Measurements from ENCODE around the gene ZNRF3. TPM values are rescaled to one million over a fixed set of nuclear protein-coding genes. Genes with fewer than 3 reads are reported as not detected.

ZNRF3 gene
- total and polyA plus RNA-seq, 2 donors (not counting 1 experiment from before 2014, with no cell fraction given) = 0.21 to 0.71 TPM

- no peak for TF ChIP-seq EZH2 (IDR thresholded peaks at IDR 0.05; ENCODE audit: borderline replicate concordance, insufficient read depth, low read depth, low read length, poor library complexity, severe bottlenecking)
- no peak for TF ChIP-seq CTCF (IDR thresholded peaks at IDR 0.05)
- Histone ChIP-seq H4K20me1 (ENCODE audit: control insufficient read depth, insufficient read depth, low read length, poor library complexity, severe bottlenecking) (no peaks in the 10 kb centered on the region), H3K9ac (ENCODE audit: low read length) (no peak overlapping the region), H3K27ac (ENCODE audit: low read length in 2 of 2) (no peak overlapping the region), H3K79me2 (ENCODE audit: control insufficient read depth, insufficient read depth, low read length) (no peaks in the 10 kb centered on the region), H3K36me3 (replicated peaks in 1 of 2; ENCODE audit: control extremely low read depth in 1 of 2, control insufficient read depth in 1 of 2, extremely low read depth in 1 of 2, insufficient read depth in 2 of 2, low read length in 1 of 2) (no peaks in the 10 kb centered on the region), H3K4me3 (ENCODE audit: control extremely low read depth in 1 of 5, extremely low read depth in 1 of 5, insufficient read depth in 1 of 5, low read depth in 2 of 5, low read length in 4 of 5) (no peak overlapping the region), H3K4me2 (replicated peaks; ENCODE audit: low read depth, low read length, poor library complexity, severe bottlenecking) (no peak overlapping the region), H3K9me3 (ENCODE audit: control extremely low read depth in 1 of 3, control insufficient read depth in 2 of 3, insufficient read depth in 1 of 3, low read length in 2 of 3) (peaks cover 0 to 3% (median 0%) of the 10 kb centered on the region in 3 donors), H3K4me1 (ENCODE audit: control insufficient read depth in 2 of 2, insufficient read depth in 2 of 2, low read length in 2 of 2) (no peaks in the 10 kb centered on the region), H3K27me3 (replicated peaks in 1 of 4; ENCODE audit: control extremely low read depth in 1 of 4, control insufficient read depth in 3 of 4, insufficient read depth in 4 of 4, low read length in 3 of 4) (peaks cover 0 to 4% (median 0%) of the 10 kb centered on the region in 4 experiments), H2AFZ (ENCODE audit: insufficient read depth, low read depth, low read length, poor library complexity, severe bottlenecking) (no peak overlapping the region)
- ChIA-PET POLR2A (no interaction called here), CTCF (no interaction called here)
- intact Hi-C loops (cut with micrococcal nuclease) = no loop called here
- ATAC-seq (ENCODE audit: low read depth) (no peak), DNase-seq (no peak)
- Mint-ChIP-seq H3K27me3 (peaks cover 17% of the 10 kb centered on the region), H3K27ac (no peak overlapping the region), H3K9me3 (ENCODE audit: insufficient read depth) (no peaks in the 10 kb centered on the region), H3K4me1 (no peaks in the 10 kb centered on the region), H3K4me3 (no peak overlapping the region)
- WGBS (ENCODE audit: insufficient coverage) = 100% methylated on average over 2 of the region's 5 CpGs
Measured at GRCh38 chr22:29000641-29001040, 117.3 kb downstream of the ZNRF3 start.

- H2AFZ ChIP-seq (ENCODE audit: insufficient read depth, low read depth, low read length, poor library complexity, severe bottlenecking) = no peak overlapping the region
- Mint-ChIP-seq H3K4me1 (no peaks in the 10 kb centered on the region), H3K4me3 (no peak overlapping the region), H3K27me3 (peaks cover 26% of the 10 kb centered on the region), H3K27ac (no peak overlapping the region), H3K9me3 (ENCODE audit: insufficient read depth) (no peaks in the 10 kb centered on the region)
- CTCF ChIA-PET = no interaction called here
- H3K27ac ChIP-seq (ENCODE audit: low read length in 2 of 2) = no peak overlapping the region
- no peak overlapping the region for H3K9ac ChIP-seq (ENCODE audit: low read length)
- intact Hi-C loops (cut with micrococcal nuclease) = no loop called here
- H3K9me3 ChIP-seq (ENCODE audit: control extremely low read depth in 1 of 3, control insufficient read depth in 2 of 3, insufficient read depth in 1 of 3, low read length in 2 of 3) = peaks cover 0 to 3% (median 0%) of the 10 kb centered on the region in 3 donors
- no peaks in the 10 kb centered on the region for H3K79me2 ChIP-seq (ENCODE audit: control insufficient read depth, insufficient read depth, low read length)
- ATAC-seq (ENCODE audit: low read depth) = no peak
- WGBS (ENCODE audit: insufficient coverage) = 100% methylated on average over 3 of the region's 4 CpGs
- TF ChIP-seq EZH2 (IDR thresholded peaks at IDR 0.05; ENCODE audit: borderline replicate concordance, insufficient read depth, low read depth, low read length, poor library complexity, severe bottlenecking) (no peak), CTCF (IDR thresholded peaks at IDR 0.05) (no peak)
- DNase-seq = no peak
- no peak overlapping the region for H3K4me2 ChIP-seq (replicated peaks; ENCODE audit: low read depth, low read length, poor library complexity, severe bottlenecking)
- no peak overlapping the region for H3K4me3 ChIP-seq (ENCODE audit: control extremely low read depth in 1 of 5, extremely low read depth in 1 of 5, insufficient read depth in 1 of 5, low read depth in 2 of 5, low read length in 4 of 5)
- peaks cover 0 to 4% (median 0%) of the 10 kb centered on the region in 4 experiments for H3K27me3 ChIP-seq (replicated peaks in 1 of 4; ENCODE audit: control extremely low read depth in 1 of 4, control insufficient read depth in 3 of 4, insufficient read depth in 4 of 4, low read length in 3 of 4)
- no peaks in the 10 kb centered on the region for H4K20me1 ChIP-seq (ENCODE audit: control insufficient read depth, insufficient read depth, low read length, poor library complexity, severe bottlenecking)
- POLR2A ChIA-PET = no interaction called here
- H3K36me3 ChIP-seq (replicated peaks in 1 of 2; ENCODE audit: control extremely low read depth in 1 of 2, control insufficient read depth in 1 of 2, extremely low read depth in 1 of 2, insufficient read depth in 2 of 2, low read length in 1 of 2) = no peaks in the 10 kb centered on the region
- no peaks in the 10 kb centered on the region for H3K4me1 ChIP-seq (ENCODE audit: control insufficient read depth in 2 of 2, insufficient read depth in 2 of 2, low read length in 2 of 2)
Measured at GRCh38 chr22:29002603-29003002, 119.2 kb downstream of the ZNRF3 start.
